WI38 (cell line): ENCODE results near the gene VWA5A.

Experiments used
- H3K4me3 ChIP-seq: 2 replicates; pipeline ENCODE4 v1.5.1; 2011; ENCODE audit warnings: low read depth, mild to moderate bottlenecking, control low read depth, low read length
- TF ChIP-seq, protein P1 (sequence below): IDR thresholded peaks from 2 replicates; pipeline ENCODE4 v1.5.1; 2012; ENCODE audit warnings: low read depth, mild to moderate bottlenecking, control low read depth, low read length

Gene VWA5A

DNA sequence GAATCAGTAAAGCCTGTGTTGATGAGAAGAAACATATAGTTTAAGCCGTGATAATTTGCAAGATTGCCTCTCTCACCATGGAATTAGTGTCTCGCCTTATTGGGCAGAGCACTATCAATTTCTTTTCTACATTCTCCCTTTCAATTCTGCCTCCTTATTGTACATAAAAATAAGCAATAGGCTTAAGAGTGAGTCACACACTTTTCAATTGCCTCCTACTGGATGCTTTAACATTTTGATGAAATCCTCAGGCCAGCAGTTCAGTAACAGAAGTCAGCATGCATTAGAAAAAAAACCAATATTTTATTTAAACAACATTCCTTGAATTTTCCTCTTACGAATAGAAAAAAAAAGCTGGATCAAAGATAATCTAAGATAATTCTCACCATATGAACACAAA lies 33.8 kb upstream of the VWA5A start:
- TF ChIP-seq, protein P1, sequence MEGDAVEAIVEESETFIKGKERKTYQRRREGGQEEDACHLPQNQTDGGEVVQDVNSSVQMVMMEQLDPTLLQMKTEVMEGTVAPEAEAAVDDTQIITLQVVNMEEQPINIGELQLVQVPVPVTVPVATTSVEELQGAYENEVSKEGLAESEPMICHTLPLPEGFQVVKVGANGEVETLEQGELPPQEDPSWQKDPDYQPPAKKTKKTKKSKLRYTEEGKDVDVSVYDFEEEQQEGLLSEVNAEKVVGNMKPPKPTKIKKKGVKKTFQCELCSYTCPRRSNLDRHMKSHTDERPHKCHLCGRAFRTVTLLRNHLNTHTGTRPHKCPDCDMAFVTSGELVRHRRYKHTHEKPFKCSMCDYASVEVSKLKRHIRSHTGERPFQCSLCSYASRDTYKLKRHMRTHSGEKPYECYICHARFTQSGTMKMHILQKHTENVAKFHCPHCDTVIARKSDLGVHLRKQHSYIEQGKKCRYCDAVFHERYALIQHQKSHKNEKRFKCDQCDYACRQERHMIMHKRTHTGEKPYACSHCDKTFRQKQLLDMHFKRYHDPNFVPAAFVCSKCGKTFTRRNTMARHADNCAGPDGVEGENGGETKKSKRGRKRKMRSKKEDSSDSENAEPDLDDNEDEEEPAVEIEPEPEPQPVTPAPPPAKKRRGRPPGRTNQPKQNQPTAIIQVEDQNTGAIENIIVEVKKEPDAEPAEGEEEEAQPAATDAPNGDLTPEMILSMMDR: no peak
- H3K4me3 ChIP-seq: no peak overlapping the region

DNA sequence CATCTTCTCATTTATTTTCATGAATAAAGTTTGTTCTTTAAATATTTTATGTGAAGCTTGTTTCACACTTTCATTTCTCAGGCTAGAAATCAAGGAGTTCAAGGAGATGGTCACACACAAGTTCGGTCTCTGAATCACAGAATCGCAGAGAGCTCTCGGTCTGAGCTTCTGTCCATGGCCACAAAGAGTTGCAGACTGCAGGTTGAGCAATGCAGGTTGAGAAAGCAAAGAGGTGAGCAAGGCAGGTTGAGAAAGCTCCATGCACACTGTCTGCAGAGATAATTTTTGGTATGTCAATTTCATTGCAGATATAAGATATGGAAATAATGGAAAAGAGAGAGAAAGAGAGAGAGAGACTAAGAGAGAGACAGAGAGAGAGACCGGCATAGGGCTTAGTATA lies 32.9 kb upstream of the VWA5A start:
- TF ChIP-seq, protein P1: no peak
- no peak overlapping the region for H3K4me3 ChIP-seq

DNA sequence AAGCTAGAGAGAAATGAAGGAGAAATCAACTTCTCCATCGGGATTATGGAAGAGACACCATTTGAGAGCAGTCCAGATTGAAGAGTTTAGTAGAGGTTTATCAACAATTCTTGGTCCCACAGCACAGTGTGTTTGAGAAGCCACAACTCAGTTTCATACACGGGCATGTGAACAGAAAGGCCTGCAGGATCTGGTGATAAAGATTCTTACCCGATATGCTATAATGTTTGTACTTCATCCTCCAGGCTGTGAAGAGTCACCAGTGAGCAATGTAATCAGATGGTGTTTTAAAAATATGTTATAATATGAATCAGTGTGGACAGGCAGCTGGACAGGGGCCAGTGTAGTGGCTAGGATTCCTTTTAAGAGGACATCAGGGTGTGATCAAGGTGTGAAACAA lies 29.7 kb upstream of the VWA5A start:
- H3K4me3 ChIP-seq: no peak overlapping the region
- TF ChIP-seq, protein P1: no peak

DNA sequence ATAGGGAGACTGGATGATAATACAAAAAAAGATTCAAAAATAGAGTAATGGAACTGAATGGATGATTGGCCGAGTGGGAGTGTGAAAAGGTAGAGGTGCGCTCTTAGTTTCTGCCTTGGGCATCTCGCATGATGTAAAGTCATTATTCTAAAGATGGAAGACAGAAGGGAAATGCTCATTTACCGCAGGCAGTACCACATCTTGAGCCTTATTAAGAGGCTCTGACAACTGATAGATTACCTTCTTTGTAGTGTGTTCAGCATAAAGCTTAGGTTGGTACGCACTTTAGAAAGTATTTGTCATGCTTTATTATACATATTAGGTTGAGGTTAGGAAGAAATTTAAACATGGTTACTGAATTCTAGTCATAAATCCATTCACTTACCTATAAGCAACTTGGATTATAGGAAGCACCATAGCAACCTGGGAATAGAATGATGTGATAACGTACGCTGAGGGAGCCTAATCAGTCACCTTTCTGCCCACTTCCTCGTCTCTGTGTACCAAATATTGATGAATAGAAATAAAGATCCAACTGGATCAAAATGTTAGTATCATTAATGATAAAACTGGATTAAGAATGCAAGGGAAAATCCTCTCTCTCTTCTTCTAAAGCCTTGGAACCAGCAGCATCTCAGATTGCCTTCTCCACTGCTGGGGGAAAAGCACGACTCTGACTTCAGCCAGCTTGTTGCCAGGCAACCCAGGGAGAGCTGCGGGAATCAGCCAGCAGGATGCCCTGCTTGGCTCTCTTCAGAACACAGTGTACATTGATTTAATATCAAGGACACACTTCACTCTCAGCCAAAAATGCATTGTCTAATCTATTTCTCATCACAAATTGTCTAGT lies 29.0 kb upstream of the VWA5A start:
- H3K4me3 ChIP-seq: no peak overlapping the region
- TF ChIP-seq, protein P1: no peak

DNA sequence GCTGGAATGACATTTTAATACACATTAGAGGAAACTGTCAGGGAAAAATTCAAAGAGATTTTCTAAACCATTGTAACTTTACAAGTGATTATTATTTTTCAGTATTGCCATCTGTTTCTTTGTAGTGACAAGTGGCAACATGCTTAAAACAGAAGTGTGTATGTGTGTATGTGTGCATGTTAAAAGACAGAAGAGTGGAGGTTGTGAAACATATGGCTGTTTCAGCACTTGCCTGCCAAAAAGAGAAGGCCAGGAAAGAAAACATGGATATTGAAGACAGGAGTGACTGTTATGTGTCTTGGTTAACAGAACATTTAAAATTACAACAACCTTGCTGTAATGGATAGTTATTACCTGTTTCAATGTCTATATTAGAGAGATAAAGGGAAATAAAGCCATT lies 24.3 kb upstream of the VWA5A start:
- no peak overlapping the region for H3K4me3 ChIP-seq
- TF ChIP-seq, protein P1: no peak

DNA sequence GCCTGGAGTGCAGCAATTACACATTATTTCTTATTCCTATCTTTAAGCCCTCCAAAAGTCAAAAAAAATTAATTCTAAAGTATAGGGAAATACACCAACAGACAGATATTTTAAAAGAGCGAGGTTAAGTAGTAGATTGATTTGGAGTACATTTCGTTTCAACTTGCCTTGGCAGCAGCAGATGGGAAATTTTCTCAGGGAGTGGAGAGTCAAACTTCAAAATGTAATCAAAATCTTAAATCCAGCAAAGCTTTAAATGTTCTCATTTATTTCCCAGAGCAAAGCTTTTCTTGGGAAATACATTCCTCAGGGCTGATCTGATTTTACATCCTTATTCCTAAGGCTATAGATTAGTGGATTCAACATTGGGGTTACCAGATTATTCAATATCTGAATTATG lies 21.9 kb upstream of the VWA5A start:
- TF ChIP-seq, protein P1: no peak
- no peak overlapping the region for H3K4me3 ChIP-seq

DNA sequence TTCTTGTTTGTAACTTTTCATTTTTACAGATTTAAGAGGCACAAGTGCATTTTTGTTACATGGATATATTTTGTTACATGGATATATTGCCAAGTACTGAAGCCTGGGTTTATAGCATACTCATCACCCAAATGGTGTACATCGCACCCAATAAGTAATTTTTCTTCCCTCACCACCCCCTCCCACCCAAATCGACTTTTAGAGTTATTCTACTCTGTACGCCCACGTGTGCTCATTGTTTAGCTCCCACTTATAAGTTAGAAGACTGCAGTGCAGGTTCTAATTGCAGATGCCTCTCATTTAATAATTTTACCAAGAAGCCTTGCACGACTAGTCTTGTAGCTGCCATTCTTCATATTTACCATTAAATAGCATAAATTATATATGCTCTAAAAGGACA lies 20.5 kb upstream of the VWA5A start:
- TF ChIP-seq, protein P1: no peak
- no peak overlapping the region for H3K4me3 ChIP-seq
